Measurements from ENCODE around the gene BRD7. TPM values are rescaled to one million over a fixed set of nuclear protein-coding genes. Genes with fewer than 3 reads are reported as not detected.

BRD7 gene
- total RNA-seq, 1 experiment from 2014 or later: 66.0 TPM

GRCh38 chr16:50311134-50311528 is 57.7 kb downstream of the BRD7 start:
- H3K27me3 ChIP-seq (ENCODE audit: low read length): no peaks in the 10 kb centered on the region
- H3K4me3 ChIP-seq (ENCODE audit: low read length): no peak overlapping the region
- no peak overlapping the region for H3K4me2 ChIP-seq (ENCODE audit: low read depth, low read length, poor library complexity, severe bottlenecking)
- no peak for DNase-seq
- no peak overlapping the region for H3K9ac ChIP-seq (ENCODE audit: low read length)
- H3K79me2 ChIP-seq (ENCODE audit: low read length): no peaks in the 10 kb centered on the region
- 0 out of 2 replicates have a peak, but pooled peaks cover 2% of the 10 kb centered on the region for H4K20me1 ChIP-seq (ENCODE audit: insufficient read depth, low read depth, low read length)
- H2AFZ ChIP-seq (ENCODE audit: low read length): no peak overlapping the region
- no peaks in the 10 kb centered on the region for H3K9me3 ChIP-seq (ENCODE audit: low read length)
- no peaks in the 10 kb centered on the region for H3K4me1 ChIP-seq (ENCODE audit: low read length)
- peaks cover 14% of the 10 kb centered on the region; the same call in 1 of the 2 replicates for H3K36me3 ChIP-seq (ENCODE audit: insufficient read depth, low read length)
- H3K9me2 ChIP-seq (replicated peaks; ENCODE audit: insufficient read depth, low read length): no peaks in the 10 kb centered on the region
- H3K27ac ChIP-seq (ENCODE audit: low read length): no peak overlapping the region

GRCh38 chr16:50310308-50311133 is 58.3 kb downstream of the BRD7 start:
- H3K27ac ChIP-seq (ENCODE audit: low read length): no peak overlapping the region
- H3K36me3 ChIP-seq (ENCODE audit: insufficient read depth, low read length): peaks cover 14% of the 10 kb centered on the region; the same call in 1 of the 2 replicates
- no peaks in the 10 kb centered on the region for H3K27me3 ChIP-seq (ENCODE audit: low read length)
- 0 out of 2 replicates have a peak, but pooled peaks cover 2% of the 10 kb centered on the region for H4K20me1 ChIP-seq (ENCODE audit: insufficient read depth, low read depth, low read length)
- no peaks in the 10 kb centered on the region for H3K79me2 ChIP-seq (ENCODE audit: low read length)
- H3K9me2 ChIP-seq (replicated peaks; ENCODE audit: insufficient read depth, low read length): no peaks in the 10 kb centered on the region
- no peak for DNase-seq
- H3K4me1 ChIP-seq (ENCODE audit: low read length): no peaks in the 10 kb centered on the region
- H3K4me3 ChIP-seq (ENCODE audit: low read length): no peak overlapping the region
- H3K9ac ChIP-seq (ENCODE audit: low read length): no peak overlapping the region
- H3K4me2 ChIP-seq (ENCODE audit: low read depth, low read length, poor library complexity, severe bottlenecking): no peak overlapping the region
- H2AFZ ChIP-seq (ENCODE audit: low read length): no peak overlapping the region
- H3K9me3 ChIP-seq (ENCODE audit: low read length): no peaks in the 10 kb centered on the region

- Histone ChIP-seq H4K20me1 (ENCODE audit: insufficient read depth, low read depth, low read length) (0 out of 2 replicates have a peak, but pooled peaks cover 2% of the 10 kb centered on the region), H3K9ac (ENCODE audit: low read length) (no peak overlapping the region), H2AFZ (ENCODE audit: low read length) (no peak overlapping the region), H3K9me2 (replicated peaks; ENCODE audit: insufficient read depth, low read length) (no peaks in the 10 kb centered on the region), H3K79me2 (ENCODE audit: low read length) (no peaks in the 10 kb centered on the region), H3K4me2 (ENCODE audit: low read depth, low read length, poor library complexity, severe bottlenecking) (no peak overlapping the region), H3K4me3 (ENCODE audit: low read length) (no peak overlapping the region), H3K9me3 (ENCODE audit: low read length) (no peaks in the 10 kb centered on the region), H3K36me3 (ENCODE audit: insufficient read depth, low read length) (peaks cover 6% of the 10 kb centered on the region; the same call in 1 of the 2 replicates), H3K27ac (ENCODE audit: low read length) (no peak overlapping the region), H3K27me3 (ENCODE audit: low read length) (no peaks in the 10 kb centered on the region), H3K4me1 (ENCODE audit: low read length) (no peaks in the 10 kb centered on the region)
- DNase-seq: peak; percentile 48
Observed at GRCh38 chr16:50309527-50310307, 59.1 kb downstream of the BRD7 start.

- Histone ChIP-seq H3K9ac (ENCODE audit: low read length) (no peak overlapping the region), H3K4me1 (ENCODE audit: low read length) (no peaks in the 10 kb centered on the region), H3K9me2 (replicated peaks; ENCODE audit: insufficient read depth, low read length) (no peaks in the 10 kb centered on the region), H4K20me1 (ENCODE audit: insufficient read depth, low read depth, low read length) (0 out of 2 replicates have a peak, but pooled peaks cover 2% of the 10 kb centered on the region), H3K79me2 (ENCODE audit: low read length) (no peaks in the 10 kb centered on the region), H2AFZ (ENCODE audit: low read length) (no peak overlapping the region), H3K4me2 (ENCODE audit: low read depth, low read length, poor library complexity, severe bottlenecking) (no peak overlapping the region), H3K36me3 (ENCODE audit: insufficient read depth, low read length) (no peaks in the 10 kb centered on the region; the same call in 1 of the 2 replicates), H3K27me3 (ENCODE audit: low read length) (no peaks in the 10 kb centered on the region), H3K4me3 (ENCODE audit: low read length) (no peak overlapping the region), H3K27ac (ENCODE audit: low read length) (no peak overlapping the region), H3K9me3 (ENCODE audit: low read length) (no peaks in the 10 kb centered on the region)
- DNase-seq: no peak
Observed at GRCh38 chr16:50309156-50309526, 59.6 kb downstream of the BRD7 start.

- no peak overlapping the region for H2AFZ ChIP-seq (ENCODE audit: low read length)
- H3K36me3 ChIP-seq (ENCODE audit: insufficient read depth, low read length): no peaks in the 10 kb centered on the region
- H3K27me3 ChIP-seq (ENCODE audit: low read length): no peaks in the 10 kb centered on the region
- H3K4me1 ChIP-seq (ENCODE audit: low read length): no peaks in the 10 kb centered on the region
- no peak overlapping the region for H3K27ac ChIP-seq (ENCODE audit: low read length)
- no peak overlapping the region for H3K4me2 ChIP-seq (ENCODE audit: low read depth, low read length, poor library complexity, severe bottlenecking)
- H3K9me3 ChIP-seq (ENCODE audit: low read length): no peaks in the 10 kb centered on the region
- no peak overlapping the region for H3K4me3 ChIP-seq (ENCODE audit: low read length)
- H3K9me2 ChIP-seq (replicated peaks; ENCODE audit: insufficient read depth, low read length): no peaks in the 10 kb centered on the region
- no peaks in the 10 kb centered on the region for H3K79me2 ChIP-seq (ENCODE audit: low read length)
- no peak overlapping the region for H3K9ac ChIP-seq (ENCODE audit: low read length)
- H4K20me1 ChIP-seq (ENCODE audit: insufficient read depth, low read depth, low read length): 0 out of 2 replicates have a peak, but pooled peaks cover 2% of the 10 kb centered on the region
- DNase-seq: no peak
Observed at GRCh38 chr16:50308237-50308965, 60.4 kb downstream of the BRD7 start.

- no peaks in the 10 kb centered on the region for H3K4me1 ChIP-seq (ENCODE audit: low read length)
- H2AFZ ChIP-seq (ENCODE audit: low read length): no peak overlapping the region
- H3K36me3 ChIP-seq (ENCODE audit: insufficient read depth, low read length): no peaks in the 10 kb centered on the region
- no peak for DNase-seq
- H3K4me3 ChIP-seq (ENCODE audit: low read length): no peak overlapping the region
- H3K9me3 ChIP-seq (ENCODE audit: low read length): no peaks in the 10 kb centered on the region
- H3K79me2 ChIP-seq (ENCODE audit: low read length): no peaks in the 10 kb centered on the region
- no peak overlapping the region for H3K4me2 ChIP-seq (ENCODE audit: low read depth, low read length, poor library complexity, severe bottlenecking)
- H4K20me1 ChIP-seq (ENCODE audit: insufficient read depth, low read depth, low read length): no peaks in the 10 kb centered on the region
- H3K9me2 ChIP-seq (replicated peaks; ENCODE audit: insufficient read depth, low read length): no peaks in the 10 kb centered on the region
- no peak overlapping the region for H3K27ac ChIP-seq (ENCODE audit: low read length)
- H3K9ac ChIP-seq (ENCODE audit: low read length): no peak overlapping the region
- H3K27me3 ChIP-seq (ENCODE audit: low read length): no peaks in the 10 kb centered on the region
Observed at GRCh38 chr16:50306287-50306686, 62.5 kb downstream of the BRD7 start.

GRCh38 chr16:50305441-50306061 is 63.2 kb downstream of the BRD7 start:
- no peak overlapping the region for H3K27ac ChIP-seq (ENCODE audit: low read length)
- H4K20me1 ChIP-seq (ENCODE audit: insufficient read depth, low read depth, low read length): no peaks in the 10 kb centered on the region
- H3K9me2 ChIP-seq (replicated peaks; ENCODE audit: insufficient read depth, low read length): no peaks in the 10 kb centered on the region
- H3K4me2 ChIP-seq (ENCODE audit: low read depth, low read length, poor library complexity, severe bottlenecking): no peak overlapping the region
- H3K4me3 ChIP-seq (ENCODE audit: low read length): no peak overlapping the region
- H3K27me3 ChIP-seq (ENCODE audit: low read length): no peaks in the 10 kb centered on the region
- no peaks in the 10 kb centered on the region for H3K79me2 ChIP-seq (ENCODE audit: low read length)
- H2AFZ ChIP-seq (ENCODE audit: low read length): no peak overlapping the region
- no peak for DNase-seq
- H3K9ac ChIP-seq (ENCODE audit: low read length): no peak overlapping the region
- no peaks in the 10 kb centered on the region for H3K36me3 ChIP-seq (ENCODE audit: insufficient read depth, low read length)
- no peaks in the 10 kb centered on the region for H3K4me1 ChIP-seq (ENCODE audit: low read length)
- H3K9me3 ChIP-seq (ENCODE audit: low read length): no peaks in the 10 kb centered on the region
